Measurements from ENCODE around the gene STK32B.

Gene STK32B

DNA sequence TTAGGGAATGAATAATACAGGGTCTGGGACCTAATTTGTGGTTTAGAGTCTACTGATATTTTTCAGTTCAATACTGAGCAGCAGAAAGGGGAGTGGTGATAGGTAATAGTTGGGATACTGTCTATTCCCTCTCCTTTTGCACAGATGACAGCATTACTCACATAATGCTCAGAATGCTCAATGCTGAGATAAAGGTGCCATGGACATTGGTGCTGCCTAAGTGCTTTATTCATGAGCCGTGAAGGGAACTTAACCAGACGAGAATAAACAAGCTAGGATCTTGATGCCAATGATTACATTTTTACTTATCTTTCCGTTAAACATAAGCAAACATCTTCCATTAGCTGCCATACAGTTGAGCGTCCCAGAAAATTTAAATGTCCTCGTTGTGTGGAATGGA lies 75.6 kb downstream of the STK32B start:
- no peak for DNase-seq

DNA sequence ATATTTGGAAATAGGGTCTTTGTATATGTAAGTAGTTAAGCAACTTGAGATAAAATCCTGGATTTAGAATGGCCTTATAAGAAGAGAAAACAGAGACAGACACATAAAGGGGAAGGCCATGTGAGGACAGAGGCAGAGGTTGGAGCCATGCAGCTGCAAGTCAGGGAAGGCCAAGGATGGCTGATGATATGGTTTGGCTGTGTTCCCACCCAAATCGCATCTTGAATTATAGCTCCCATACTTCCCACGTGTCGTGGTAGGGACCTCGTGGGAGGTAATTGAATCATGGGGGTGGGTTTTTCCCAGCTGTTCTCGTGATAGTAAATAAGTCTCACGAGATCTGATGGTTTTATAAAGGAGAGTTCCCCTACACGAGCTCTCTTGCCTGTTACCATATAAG lies 76.3 kb downstream of the STK32B start:
- DNase-seq = no peak

DNA sequence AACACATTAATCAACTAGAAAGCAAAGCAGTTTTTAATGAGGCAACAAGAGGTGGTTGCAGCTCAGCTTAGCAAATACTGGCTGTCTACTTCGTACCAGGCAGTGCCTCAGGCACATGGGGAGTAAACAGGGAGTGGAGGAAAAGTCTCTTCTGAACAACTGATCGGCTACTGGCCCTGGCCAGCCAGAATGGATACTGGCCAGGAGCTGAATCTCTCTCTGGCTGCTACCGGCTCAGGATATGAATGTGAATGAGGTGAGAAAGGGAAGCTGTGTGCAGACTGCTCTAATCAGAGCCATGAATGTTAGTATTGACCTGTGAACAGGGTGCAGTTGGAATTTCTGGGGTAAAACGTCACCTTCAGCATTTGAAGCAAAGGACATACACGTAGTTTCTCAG lies 77.3 kb downstream of the STK32B start:
- no peak for DNase-seq

DNA sequence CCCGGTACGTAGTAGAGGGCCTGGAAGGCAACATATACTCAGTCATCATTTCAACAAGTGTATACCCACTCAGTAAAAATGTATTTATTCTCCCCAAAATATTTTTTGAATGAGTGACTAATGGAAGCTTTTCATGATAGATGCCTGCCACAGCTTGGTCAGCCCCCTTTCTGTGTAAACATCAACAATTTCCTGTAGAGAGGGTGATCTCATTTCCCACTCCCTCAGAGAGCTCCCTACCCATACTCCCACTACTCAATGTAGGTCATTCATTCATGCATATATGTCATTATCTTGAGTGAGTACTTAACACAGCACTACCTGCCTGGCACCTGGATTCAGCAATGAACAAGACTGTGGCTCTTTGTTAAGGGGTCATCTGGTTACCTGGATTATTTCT lies 81.9 kb downstream of the STK32B start:
- no peak for DNase-seq

DNA sequence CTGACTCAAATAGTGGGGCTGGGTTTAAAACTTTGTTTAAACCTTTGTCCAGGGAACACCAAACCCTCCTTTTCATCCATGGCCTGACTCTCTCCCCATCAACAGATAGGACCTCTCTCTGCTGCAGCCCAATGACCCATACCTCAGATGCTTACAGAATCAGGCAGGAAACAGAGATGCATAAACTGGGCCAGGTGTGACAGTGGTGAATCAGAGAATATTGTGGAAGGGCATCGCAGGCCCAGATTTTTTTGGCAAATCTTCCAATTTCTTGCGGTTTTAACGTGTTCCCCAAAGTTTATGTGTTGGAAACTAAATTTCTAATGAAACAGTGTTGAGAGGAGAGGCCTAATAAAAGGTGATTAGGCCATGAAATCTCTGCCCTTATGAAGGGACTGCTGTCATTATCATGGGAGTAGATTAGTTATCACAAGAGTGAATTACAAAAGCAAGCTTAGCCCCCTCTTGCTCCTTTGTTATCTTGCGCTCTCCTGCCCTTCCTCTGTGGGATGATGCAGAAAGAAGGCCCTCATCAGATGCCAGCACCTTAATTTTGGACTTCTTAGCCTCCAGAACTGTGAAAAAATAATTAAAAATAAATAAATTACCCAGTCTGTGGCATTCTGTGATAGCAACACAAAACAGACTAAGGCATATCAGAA lies 82.8 kb downstream of the STK32B start:
- DNase-seq = no peak

DNA sequence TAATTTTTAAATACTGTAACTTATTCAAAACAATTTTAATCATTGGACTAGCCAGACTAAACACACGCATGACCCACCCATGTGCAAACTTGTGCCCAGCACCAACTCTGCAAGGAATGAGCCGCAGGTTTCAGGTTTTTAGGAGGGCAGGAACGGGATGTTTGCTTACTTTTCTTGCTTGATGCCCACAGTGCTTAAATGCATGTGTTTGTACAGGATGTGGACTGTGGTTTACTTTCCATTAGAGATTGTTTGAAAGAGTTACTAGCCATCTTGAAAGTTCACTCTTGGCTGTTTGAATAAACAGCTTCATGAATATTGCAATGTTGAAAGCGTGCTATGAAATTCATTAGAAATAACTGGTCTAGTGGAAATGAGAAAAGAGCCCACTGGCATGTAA lies 83.3 kb downstream of the STK32B start:
- DNase-seq = no peak

DNA sequence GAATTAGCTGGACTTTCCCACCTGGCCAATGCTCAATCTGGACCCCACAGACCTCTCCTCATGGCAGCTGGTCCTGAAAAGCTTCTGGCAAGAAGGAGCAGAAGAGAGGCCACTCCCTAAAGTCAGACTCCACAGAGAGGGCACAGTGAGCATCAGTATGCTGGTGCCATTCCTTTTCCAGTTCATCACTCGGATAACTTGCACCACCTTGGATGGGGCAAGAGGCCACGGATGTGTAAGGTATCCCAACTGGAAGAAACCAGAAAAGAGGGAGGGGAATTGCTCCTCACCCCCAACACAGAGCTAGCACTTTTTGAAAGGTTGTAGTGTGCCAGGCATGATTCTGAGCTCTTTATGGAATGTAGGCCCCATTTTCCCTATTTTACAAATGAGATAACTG lies 85.9 kb downstream of the STK32B start:
- no peak for DNase-seq

DNA sequence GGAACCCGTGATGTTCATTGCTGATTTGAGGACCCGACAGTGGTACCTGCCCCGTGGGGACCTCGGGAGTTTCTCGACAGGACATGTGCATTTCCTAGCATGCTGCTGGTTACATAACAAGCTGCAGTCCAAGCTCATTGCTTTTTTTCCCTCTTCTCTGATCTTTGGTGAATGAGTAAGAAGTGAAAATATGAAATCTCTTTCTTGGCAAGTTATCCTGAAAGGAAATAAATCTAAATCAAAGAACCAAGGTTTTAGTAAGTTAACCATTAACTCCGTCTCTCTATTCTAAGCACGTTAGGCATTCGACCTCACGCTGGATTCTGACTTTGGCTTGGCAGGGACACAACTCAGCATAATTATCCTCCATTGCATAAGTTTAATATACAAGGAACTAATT lies 86.6 kb downstream of the STK32B start:
- DNase-seq = no peak

DNA sequence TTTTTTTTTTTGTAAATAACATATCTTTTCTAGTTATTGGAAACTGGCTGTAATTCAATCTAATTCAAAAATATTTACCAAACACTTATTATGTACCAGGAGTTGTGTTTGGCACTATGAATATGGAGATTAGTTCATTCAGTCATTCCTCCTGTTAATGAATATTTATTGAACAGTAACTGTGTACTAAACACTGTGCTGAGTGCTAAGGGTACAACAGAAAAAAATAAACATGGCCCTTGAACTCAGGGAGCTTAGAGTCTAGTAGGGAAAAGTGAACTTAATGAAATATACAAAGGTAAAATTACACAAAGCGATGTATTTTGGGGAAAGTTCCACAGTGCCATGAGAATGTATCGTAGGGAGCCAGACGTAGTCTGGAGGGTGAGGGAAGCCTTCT lies 87.1 kb downstream of the STK32B start:
- no peak for DNase-seq

DNA sequence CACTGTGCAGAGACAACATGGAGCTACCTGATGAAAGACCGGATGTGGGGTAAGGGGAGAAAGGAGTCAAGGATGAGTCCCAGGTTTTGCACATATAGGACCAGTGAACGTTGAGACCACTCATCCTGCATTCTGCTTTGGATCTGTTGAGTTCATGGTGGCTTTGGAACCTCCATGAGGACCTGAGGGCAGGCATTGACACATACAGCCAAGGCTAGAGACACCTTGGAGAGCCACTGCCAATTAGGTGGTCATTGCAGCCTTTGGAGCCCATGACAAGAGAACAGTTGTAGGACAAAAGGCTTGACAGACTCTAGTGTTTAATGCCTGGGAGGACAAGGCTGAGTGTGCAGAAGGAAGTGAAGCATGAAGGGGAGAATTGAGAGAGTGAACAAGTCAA lies 87.9 kb downstream of the STK32B start:
- DNase-seq = no peak

DNA sequence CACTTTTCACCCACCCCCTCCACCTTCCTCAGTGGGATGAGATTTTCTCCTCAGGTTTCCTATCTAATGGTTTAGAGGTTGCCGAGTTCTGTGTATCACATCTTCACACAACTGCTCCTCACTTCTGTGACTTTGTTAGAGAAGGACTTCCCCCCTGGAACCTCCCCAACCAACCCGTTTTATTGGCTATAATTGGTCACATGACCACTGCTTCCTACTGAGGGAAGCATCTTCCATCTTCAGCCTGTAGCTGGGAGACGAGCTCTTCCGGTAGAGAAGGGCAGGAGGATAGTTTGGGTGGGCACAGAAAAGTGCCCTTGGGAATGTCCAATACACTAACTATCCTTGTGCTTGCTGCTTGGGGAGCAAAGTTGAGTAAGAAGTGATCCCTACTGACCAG lies 90.5 kb downstream of the STK32B start:
- no peak for DNase-seq

DNA sequence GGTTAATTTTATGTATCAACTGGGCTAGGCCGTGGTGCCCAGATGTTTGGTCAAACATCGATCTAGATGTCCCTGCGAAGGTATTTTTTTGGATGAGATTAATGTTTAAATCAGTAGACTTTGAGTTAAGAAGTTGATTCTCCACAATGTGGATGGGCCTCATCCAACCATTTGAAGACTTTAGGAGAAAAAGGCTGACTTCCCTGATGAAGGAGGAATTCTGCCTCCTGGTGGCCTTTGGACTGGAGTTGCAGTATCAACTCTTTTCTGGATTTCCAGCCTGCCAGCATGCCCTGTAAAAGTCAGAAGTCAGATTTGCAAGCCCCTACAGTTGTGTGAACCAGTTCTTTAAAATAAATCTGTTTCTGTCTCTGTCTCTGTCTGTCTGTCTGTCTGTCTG lies 91.4 kb downstream of the STK32B start:
- DNase-seq = no peak

DNA sequence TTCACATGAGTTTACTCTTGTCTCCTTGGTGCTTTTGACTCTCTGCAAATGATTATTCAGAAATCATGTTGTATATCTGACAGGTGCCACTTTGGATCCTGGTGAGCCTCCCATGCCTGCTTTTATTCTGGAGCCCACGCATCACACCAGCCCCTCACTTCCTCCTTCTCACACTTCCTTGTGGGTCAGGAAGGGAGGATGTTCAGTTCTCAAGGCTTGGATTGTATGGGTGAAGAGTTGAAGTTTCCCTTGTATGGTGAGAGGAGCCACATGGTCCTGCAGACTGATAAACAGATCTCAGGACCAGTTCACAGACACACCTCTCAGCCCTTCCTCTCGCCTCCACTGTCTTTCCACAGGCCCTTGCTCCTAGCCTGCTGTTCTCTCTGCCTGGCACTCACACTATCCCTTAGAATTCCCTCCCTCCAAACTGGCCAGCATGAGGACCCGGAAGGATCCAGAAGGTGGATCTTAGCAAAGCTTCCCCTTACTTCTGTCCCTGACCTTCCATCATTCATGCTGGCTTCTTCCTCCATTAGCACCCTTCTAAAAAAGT lies 92.1 kb downstream of the STK32B start:
- DNase-seq = no peak

DNA sequence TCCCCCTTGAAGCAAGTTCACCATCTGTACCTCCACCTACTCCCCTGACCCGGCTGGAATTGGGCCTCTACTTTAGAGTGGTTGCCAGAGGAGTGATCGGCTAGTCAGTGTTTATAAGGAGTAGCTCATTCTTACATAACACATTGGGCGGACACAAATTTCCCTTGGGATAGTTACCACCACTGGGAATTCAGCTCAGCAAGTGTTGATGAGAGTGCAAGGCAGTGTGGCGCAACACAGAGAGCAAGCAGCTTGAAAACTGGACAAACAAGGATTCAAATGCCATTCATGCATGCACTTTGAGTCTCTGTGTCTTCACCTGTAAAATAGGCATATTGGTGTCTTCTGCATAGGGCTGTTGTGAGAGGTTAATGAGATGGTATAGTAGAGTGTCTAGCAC lies 92.7 kb downstream of the STK32B start:
- no peak for DNase-seq

DNA sequence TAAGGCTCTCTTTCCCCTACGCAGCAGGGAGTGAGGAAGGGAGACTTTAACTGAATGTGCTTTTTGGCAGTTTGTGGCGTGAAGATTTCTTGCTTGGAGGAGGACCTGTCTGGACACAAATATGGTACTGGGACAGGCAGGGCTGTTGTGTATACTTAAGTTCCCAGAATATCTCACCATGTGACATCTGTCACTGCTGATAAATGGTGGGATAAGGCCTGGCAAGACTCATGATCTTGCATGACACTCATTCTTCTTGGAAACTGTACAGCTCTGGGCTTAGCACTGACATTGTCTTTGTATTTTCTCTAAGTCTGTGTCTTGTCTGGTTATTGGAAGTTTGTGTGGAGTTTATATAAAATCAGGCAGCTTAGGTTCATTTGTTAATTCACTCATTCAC lies 93.1 kb downstream of the STK32B start:
- no peak for DNase-seq

DNA sequence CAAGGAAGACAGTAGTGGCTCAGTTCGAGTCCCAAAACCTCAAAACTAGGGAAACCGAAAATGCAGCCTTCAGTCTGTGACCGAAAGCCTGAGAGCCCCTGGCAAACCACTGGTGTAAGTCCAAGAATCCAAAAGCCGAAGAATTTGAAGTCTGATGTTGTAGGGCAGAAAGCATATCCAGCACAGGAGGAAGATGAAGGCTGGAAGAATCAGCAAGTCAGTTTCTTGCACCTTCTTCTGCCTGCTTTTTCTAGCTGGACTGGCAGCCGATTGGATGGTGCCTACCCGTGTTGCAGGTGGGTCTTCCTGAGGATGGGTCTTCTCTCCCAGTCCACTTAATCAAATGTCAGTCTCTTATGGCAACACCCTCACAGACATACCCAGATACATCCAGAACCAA lies 95.0 kb downstream of the STK32B start:
- no peak for DNase-seq

DNA sequence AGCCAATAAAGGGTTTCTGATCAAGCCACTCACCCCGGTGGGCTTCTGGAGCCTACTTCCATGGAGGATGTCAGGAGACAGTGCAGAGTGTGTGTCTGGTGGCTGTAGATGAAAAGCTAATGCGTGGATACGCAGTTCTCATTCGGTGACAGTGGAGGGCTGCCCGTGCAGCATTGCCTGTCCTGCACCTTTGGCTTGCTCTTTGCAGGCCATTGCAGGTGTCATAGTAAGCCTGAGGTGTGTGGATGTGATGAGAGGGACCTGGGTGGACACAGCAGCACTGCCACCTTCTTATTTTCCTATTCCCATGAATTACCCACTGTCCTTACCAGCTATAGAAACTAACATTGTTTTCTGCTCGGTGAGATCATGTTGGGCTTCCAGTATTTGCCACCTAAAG lies 101.2 kb downstream of the STK32B start:
- no peak for DNase-seq

DNA sequence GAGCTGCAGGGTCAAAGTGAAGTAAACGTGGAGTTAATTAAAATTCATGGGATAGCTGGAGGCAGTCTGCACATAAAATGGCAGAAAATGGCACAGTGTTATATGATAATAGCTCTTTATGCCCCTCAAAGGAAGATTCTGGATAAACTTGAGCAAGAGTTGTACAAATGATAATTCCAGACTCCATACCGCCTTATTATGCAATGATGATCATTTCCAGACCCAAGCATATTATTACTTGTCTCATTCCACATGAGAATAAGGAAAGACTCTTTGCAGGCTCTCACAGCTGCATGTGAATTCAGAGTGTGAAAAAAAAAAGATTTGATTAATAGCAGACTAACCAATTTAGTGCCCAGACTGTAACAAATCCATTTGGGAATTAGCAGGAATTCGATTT lies 105.4 kb downstream of the STK32B start:
- no peak for DNase-seq

DNA sequence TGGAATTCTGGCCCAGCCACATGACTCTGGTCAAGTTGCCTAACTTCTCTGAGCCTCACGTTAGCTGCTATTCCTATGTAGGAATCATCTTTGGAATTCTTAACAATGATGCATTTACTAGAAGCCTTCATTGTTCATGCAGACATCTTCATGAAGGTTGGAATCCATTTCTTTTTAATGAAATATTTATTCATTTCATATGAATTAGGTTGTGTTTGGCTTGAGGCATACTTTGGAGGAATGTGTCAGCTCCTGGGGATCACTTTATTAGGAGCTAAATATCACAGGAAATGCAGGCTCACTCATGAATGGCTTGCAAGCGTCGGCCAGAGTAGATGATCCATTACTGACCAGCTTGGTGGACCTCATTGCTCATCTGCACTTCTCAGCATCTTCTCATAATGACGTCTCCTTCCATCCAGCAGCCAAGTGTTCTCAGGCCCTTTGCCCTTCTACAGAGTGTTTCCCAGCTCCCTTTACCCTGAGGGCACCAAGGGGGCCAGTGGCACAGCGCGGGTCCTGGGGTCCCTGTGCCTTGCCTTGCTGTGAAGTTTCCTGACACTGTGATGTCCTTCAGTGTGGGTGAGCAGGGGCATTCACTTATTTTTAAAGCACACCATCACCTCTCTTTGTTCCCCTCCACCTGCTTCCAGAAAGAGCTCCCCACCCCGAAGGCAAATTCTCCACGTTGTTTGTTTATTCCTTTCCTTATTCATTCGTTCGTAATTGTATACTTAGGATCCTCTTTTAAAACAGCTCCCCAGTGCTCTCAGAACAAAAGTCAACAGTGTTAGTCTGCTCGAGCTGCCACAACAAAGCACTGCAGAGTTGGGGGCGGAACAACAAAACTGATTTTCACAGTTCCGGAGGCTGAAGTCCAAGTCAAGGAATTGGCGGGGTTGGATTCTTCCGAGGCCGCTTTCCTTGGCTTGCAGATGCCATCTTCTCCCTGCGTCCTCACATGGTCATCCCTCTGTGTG lies 106.8 kb downstream of the STK32B start:
- DNase-seq = no peak

DNA sequence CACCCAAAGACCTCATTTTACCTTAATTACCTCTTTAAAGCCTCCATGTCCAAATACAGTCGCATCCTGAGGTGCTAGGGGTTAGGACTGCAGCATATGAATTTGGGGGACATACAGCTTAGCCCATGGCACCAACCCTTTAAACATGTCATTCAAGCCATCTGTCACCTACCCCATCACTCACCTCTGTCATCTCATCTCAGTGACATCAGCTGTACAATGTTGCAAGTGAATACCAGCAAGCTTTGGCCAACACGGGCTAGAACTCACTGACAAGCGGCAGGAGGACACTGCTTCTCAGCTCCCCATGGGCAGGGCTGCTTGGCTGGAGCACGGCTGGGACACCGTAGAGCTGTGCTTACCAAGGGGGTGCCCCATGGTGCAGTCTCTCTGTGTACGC lies 107.5 kb downstream of the STK32B start:
- no peak for DNase-seq

DNA sequence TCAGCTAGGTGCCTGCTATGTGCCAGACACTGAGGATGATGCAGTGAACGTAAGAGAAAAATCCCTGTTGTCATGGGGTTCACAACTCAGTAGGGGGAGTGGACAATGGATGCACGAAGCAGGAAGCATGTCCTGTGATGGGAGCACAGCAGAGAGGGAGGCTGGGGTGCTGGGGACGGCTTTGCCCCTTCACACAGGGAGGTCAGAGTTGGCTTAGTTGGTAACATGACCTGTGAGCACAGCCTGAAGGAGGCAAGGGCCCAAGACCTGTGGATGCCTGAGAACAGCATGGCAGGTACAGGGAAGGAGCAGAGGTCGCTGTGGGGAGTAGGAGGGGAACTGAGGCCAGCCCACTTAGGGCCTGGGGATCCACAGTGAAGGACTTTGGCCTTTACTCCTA lies 109.4 kb downstream of the STK32B start:
- DNase-seq = no peak

DNA sequence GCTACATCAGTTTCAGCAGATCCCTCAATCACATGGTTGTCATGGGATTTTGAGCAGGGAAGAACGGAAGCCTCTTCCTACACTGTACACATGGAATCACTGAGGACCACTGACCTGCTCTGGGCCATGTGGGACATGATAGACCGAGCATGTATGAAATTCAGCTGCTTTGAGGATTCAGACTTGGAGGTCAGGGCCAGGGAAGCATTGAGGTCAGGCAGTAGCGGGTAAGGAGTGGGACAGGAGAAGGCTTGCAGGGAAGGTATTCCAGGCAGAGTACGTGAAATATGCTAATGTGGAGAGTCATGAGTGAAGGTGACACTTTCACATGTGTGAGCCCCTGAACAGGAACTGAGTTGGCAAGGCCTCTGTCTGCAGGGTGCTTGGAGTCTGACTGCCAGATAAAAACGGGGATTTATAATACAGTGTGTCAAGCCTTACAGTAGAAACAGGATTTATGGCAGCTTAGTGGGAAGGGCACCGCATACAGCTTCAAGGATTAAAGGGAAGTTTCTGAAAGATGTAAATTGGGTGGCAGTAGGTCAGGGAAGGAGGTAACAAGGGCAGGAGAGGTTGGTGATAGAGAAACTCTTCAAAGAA lies 111.7 kb downstream of the STK32B start:
- no peak for DNase-seq

DNA sequence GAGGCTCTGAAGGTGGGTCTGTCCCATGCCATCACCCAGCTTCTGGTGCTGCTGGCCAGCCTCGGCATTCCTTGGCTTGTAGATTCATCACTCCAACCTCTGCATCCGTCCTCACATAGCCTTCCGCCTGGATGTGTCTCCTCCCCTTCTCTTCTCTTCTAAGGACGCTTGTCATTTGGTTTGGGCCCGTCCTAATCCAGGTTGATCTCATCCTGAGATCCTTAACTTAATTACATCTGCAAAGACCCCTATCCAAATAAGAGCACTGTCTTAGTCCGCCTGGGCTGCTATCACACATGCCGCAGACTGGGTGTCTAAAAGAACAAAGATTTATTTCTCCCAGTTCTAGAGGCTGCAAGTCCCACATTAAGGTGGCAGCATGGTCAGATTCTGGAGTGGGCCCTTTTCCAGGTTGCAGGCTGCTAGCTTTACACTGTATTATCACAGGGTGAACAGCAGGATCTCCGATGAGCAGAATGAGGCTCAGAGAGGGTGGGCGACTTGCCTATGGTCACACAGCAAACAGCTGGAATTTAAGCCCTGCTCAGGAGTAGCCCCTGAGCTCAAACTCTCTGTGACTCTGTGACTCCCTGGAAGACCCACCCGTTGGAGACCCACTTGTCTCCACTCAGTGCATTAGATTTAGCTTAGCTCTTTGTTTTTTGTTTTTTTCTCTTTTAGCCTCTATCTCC lies 113.1 kb downstream of the STK32B start:
- DNase-seq = no peak
